ENCODE measurements around the gene P2RY2.

P2RY2 gene

GRCh38 chr11:73248526-73249185 lies 30.6 kb downstream of the P2RY2 start:
- no peak for DNase-seq

GRCh38 chr11:73249304-73249703 lies 31.2 kb downstream of the P2RY2 start:
- no peak for DNase-seq

DNA sequence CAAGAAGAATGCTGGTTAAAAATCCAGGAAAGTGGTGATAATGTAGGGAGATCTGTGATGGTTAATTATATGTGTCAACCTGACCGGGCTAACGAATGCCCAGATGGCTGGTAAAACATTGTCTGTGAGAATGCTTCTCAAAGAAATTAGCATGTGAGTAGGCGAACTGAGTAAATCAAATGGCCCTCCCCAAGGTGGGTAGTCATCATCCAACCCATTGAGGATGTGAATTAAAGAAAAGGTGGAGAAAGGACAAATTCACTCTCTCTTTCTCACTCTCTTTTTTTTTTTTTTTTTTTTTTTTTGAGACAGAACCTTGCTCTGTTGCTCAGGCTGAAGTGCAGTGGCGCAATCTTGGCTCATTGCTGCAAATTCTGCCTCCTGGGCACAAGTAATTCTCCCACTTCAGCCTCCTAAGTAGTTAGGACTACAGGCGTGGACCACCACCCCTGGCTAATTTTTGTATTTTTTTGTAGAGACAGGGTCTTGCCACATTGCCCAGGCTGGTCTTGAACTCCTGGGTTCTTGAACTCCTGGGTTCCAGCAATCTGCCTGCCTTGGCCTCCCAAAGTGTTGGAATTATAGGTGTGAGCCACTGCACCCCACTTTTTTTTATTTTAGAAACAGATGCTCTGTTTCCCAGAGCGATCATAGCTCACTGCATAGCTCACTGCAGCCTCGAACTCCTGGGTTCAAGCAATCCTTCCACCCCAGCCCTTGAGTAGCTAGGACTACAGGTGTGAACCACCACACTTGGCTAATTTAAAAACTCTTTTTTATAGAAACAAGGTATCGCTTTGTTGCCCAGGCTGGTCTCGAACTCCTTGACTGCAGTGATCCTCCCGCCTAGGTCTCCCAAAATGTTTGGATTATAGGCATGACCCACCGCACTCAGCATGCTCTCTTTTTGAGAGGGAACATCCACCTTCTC lies 32.0 kb downstream of the P2RY2 start:
- no peak for DNase-seq

GRCh38 chr11:73252577-73253191 lies 34.6 kb downstream of the P2RY2 start:
- DNase-seq = no peak

- DNase-seq = no peak
Observed at GRCh38 chr11:73257342-73258103, 39.4 kb downstream of the P2RY2 start.

DNA sequence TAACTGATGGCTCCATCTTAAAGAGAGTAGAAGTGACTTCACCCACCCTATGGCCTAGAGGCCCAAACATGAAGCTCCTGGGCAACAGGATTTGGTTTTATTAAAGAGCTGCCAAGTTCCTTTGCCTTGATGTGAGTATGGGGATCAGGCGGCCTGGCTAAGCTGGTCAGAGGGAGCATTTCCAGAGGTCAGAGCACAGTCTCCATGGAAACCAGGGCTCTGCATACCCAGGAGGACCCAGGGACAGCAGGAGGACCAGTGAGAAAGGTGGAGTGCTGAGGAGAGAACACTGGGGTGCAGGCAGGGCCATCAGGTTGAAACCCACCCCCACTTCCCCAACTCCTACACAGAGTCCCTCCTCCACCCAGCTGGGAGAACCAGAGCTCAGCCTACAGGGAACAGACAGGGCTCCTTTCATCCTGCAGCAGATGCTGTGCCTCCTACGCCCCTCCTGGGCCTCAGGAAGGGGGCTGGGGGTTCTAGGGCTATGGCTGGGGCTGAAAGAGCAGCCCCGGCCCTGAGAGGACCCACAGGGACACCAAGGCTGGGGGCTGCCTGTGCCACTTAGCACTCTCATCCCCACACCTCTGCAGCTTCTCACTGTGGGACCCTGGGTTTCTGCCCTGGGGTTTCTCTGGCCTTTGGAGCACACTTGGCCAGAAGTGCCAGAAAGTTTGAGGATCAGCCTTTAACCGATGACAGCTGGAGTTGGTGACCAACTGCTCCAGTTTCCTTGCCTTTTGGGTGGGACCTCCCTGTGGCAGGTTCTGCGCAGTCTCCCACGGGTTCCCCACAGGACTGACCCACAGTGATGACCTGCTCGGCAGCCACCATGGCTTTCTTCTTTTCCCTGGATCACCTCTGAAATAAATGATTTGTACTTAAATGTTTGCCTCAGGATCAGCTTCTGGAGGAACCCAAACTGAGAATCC lies 40.3 kb downstream of the P2RY2 start:
- DNase-seq = no peak

GRCh38 chr11:73259406-73260126 lies 41.5 kb downstream of the P2RY2 start:
- no peak for DNase-seq

DNA sequence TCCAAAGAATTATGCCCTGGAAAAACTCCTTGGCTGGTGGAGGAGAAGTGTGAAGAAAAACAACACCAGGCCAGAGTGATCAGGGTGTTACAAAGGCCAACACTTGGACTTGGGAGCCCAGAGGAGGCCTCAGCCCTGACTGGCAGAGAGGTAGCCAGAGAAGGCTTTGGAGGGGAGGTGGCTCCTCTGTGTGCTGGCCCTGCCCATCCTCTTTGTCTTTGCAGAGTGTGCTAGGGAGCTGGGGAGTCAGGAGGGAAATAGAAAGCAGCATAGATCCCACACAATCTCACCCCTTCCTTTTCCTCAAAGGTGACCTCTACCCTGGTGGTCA lies 42.0 kb downstream of the P2RY2 start:
- no peak for DNase-seq

DNA sequence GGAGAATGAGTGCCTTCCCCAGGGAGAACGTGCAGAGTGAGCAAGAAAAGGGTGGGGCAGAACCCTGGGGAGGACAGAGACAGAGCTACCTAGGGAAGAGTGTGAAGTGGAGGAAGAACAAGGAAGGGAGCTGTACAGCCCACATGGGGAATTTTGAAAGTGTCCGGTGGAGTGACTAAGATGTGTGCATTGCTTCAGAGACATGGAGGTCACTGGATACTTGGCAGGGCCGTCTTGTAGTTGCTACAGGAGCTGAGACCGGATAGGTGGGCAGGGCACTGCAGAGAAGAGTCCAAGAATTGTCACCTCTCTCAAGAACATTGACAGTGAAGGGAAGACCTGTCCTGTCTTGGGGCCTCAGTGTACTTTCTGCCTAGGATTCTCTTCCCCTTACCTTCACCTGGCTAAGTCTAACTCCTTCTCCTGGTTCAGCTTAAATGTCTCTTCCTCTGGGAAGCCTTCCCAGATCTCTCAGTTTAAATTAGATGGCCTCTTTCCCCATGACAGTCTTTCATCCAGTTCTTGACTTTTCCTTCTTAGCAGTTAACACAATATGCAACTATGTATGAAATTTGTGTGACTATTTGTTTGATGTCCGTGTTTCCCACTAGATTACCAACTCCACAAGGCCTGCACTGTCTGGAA lies 44.9 kb downstream of the P2RY2 start:
- no peak for DNase-seq

GRCh38 chr11:73263640-73264039 lies 45.6 kb downstream of the P2RY2 start:
- no peak for DNase-seq

- DNase-seq = no peak
Observed at GRCh38 chr11:73265278-73265810, 47.3 kb downstream of the P2RY2 start.

- DNase-seq = no peak
Observed at GRCh38 chr11:73265853-73266645, 48.0 kb downstream of the P2RY2 start.

GRCh38 chr11:73266646-73267020 lies 48.6 kb downstream of the P2RY2 start:
- no peak for DNase-seq

GRCh38 chr11:73267122-73267846 lies 49.2 kb downstream of the P2RY2 start:
- DNase-seq = no peak

DNA sequence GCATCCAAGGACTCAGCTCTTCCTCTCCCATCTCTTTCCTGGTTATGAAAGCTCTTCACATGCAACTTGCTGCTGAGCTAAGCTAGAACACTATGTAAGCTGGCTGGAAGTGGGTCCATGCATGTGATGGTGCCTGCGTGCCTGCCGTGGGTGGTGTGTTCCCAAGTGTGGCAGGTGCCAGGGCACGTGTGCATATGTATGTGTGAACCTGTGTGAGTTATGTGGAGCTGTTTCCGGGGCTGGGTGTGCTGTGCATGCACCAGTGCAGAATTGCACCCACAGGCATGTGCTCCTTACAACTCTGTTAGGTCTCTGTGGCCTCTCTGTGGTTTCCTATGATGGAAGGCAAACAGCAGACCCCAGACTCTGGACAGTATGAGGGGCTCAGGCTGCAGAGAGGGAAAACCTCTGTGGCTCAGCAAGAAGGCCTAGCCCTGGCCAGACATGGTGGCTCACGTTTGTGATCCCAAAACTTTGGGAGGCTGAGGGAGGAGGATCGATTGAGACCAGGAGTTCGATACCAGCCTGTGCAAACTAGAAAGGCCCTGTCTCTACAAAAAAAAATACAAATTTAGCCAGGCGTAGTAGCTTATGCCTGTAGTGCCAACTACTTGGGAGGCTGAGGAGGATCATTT lies 49.9 kb downstream of the P2RY2 start:
- no peak for DNase-seq

DNA sequence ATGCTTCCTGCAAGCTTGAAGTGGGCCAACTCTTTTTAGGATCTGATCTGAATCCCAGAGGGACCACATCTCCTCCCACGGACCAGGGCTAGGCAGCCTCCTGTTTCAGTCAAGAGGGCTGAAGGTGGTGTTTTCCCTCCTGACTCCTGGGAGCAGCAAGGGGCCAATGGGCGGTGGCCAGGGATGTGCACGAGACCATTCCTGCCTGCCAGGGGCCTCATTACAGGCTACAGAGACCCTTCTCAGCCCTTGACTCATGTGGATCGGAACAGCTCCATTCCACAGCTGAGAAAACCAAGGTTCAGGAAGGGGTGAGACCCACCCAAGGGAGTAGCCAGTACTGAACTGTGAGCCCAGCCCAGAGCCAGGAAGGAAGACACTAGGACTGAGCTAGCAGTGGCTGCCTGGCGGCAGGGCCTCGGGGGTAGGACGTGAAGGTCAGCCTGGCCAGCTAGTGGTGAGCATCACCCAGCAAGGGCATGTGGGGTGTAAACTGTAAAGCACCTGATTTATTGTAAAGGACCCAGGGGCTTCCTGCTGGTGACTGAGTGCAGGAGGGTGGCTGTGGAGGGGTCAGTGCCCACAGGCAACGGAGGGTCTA lies 50.7 kb downstream of the P2RY2 start:
- no peak for DNase-seq

DNA sequence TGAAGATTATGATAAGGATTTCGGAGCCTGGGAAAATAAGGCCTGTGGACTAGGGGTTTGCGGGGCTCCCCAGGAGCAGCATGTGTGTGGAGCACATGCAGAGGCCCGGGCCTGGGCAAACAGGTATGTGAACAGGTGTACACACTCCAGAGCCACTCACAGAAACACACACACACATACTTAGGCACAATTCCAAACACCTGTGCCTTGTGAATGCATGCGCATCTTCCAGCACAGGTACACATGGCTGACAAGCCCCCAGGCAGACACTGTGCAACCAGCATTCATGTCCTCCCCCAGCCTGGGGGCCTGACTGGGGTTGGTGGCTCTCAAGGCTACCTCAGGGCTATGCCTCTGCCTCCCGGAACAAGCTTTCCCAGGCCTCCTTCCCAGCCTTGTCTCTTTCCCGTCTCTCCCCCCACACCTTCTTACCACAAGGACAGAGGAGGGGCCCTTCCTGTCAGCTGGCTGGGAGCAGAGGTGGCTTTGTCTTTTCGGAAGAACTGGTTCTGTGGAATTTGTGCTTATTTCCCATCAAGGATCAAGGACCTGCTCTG lies 51.5 kb downstream of the P2RY2 start:
- no peak for DNase-seq
